HEK293 (cell line): Measurements from ENCODE around the gene PCDH10.

Experiments
- CTCF ChIA-PET: fragments of 350-600 bp; formaldehyde crosslinking; extraction: SDS; loops from one replicate; lab custom pipeline; 2021; ENCODE audit warnings: antibody characterized with exemption; lab: Yijun Ruan, JAX
- POLR2A ChIA-PET: fragments of 300-600 bp; formaldehyde crosslinking; extraction: SDS; loops from one replicate; lab custom pipeline; 2020; ENCODE audit warnings: antibody characterized with exemption, inconsistent platforms; lab: Yijun Ruan, JAX
- H3K27ac ChIP-seq: fragments of 200-500 bp; sonication (Bioruptor generic); 2 replicates; pipeline ENCODE4 v1.5.1; 2014; ENCODE audit warnings: low read depth, low read length, control low read depth, inconsistent platforms; ENCODE audit errors: extremely low read depth
- H3K36me3 ChIP-seq, 2 experiments: fragments of 200-500 bp in 1 of 2; sonication (Bioruptor generic) in 1 of 2; 1 replicate in 1 of 2; 2 replicates in 1 of 2; pipeline ENCODE4 v1.5.1; 2014 to 2017; ENCODE audit warnings: inconsistent platforms in 2 of 2, low read length in 2 of 2; ENCODE audit not compliant: control insufficient read depth in 2 of 2, insufficient read depth in 1 of 2
- H3K4me1 ChIP-seq: fragments of 200-500 bp; sonication (Bioruptor generic); 2 replicates; pipeline ENCODE4 v1.5.1; 2014; ENCODE audit warnings: mild to moderate bottlenecking, low read length, inconsistent platforms; ENCODE audit not compliant: control insufficient read depth, insufficient read depth
- H3K4me3 ChIP-seq: 2 replicates; pipeline ENCODE4 v1.5.1; 2011; ENCODE audit warnings: low read depth, mild to moderate bottlenecking, control low read depth, low read length, moderate library complexity
- H3K9me3 ChIP-seq: fragments of 200-500 bp; sonication (Bioruptor generic); 2 replicates; pipeline ENCODE4 v1.5.1; 2014; ENCODE audit warnings: low read depth, low read length, inconsistent platforms; ENCODE audit not compliant: control insufficient read depth, insufficient read depth
- GFI1B ChIP-seq: fragments of 450-650 bp; formaldehyde crosslinking; IDR thresholded peaks from 2 replicates; pipeline ENCODE4 v1.5.1; 2016; ENCODE audit warnings: missing biosample characterization, missing genetic modification characterization
- GLI2 ChIP-seq: fragments of 450-650 bp; formaldehyde crosslinking; IDR thresholded peaks from 2 replicates; pipeline ENCODE4; 2017; ENCODE audit warnings: missing biosample characterization, missing genetic modification characterization, low read depth, borderline replicate concordance
- KLF10 ChIP-seq: fragments of 450-650 bp; IDR thresholded peaks from 2 replicates; pipeline ENCODE4 v1.5.1; 2018; ENCODE audit warnings: missing biosample characterization, mild to moderate bottlenecking, missing genetic modification characterization
- OVOL3 ChIP-seq: fragments of 450-650 bp; formaldehyde crosslinking; IDR thresholded peaks from 2 replicates; pipeline ENCODE4 v1.5.1; 2016; ENCODE audit warnings: missing biosample characterization, missing genetic modification characterization
- RBAK ChIP-seq: fragments of 450-650 bp; formaldehyde crosslinking; IDR thresholded peaks from 2 replicates; pipeline ENCODE4 v1.5.1; 2016; ENCODE audit warnings: missing biosample characterization, missing genetic modification characterization
- SP3 ChIP-seq: fragments of 450-650 bp; formaldehyde crosslinking; IDR thresholded peaks from 2 replicates; pipeline ENCODE4 v1.5.1; 2016; ENCODE audit warnings: missing biosample characterization, missing genetic modification characterization
- ZFHX2 ChIP-seq: fragments of 450-650 bp; formaldehyde crosslinking; conservative IDR thresholded peaks from 2 replicates; pipeline ENCODE4 v1.5.1; 2016; ENCODE audit warnings: missing biosample characterization, missing genetic modification characterization
- ZNF10 ChIP-seq: fragments of 450-650 bp; formaldehyde crosslinking; IDR thresholded peaks from 2 replicates; pipeline ENCODE4 v1.5.1; 2017; ENCODE audit warnings: missing biosample characterization, missing genetic modification characterization
- ZNF114 ChIP-seq: fragments of 450-650 bp; formaldehyde crosslinking; IDR thresholded peaks from 2 replicates; pipeline ENCODE4 v1.5.0; 2017; ENCODE audit warnings: missing biosample characterization, missing genetic modification characterization
- ZNF140 ChIP-seq: fragments of 450-650 bp; formaldehyde crosslinking; IDR thresholded peaks from 2 replicates; pipeline ENCODE4 v1.5.1; 2016; ENCODE audit warnings: missing biosample characterization, missing genetic modification characterization
- ZNF175 ChIP-seq: fragments of 450-650 bp; formaldehyde crosslinking; IDR thresholded peaks from 2 replicates; pipeline ENCODE4 v1.5.1; 2016; ENCODE audit warnings: missing biosample characterization, missing genetic modification characterization
- ZNF214 ChIP-seq: fragments of 450-650 bp; formaldehyde crosslinking; IDR thresholded peaks from 2 replicates; pipeline ENCODE4 v1.5.1; 2017; ENCODE audit warnings: missing biosample characterization, mild to moderate bottlenecking, missing genetic modification characterization, borderline replicate concordance
- ZNF311 ChIP-seq: fragments of 450-650 bp; formaldehyde crosslinking; IDR thresholded peaks from 2 replicates; pipeline ENCODE4 v1.5.1; 2017; ENCODE audit warnings: missing biosample characterization, missing genetic modification characterization, borderline replicate concordance
- ZNF324 ChIP-seq: fragments of 450-650 bp; formaldehyde crosslinking; IDR thresholded peaks from 2 replicates; pipeline ENCODE4 v1.5.1; 2016; ENCODE audit warnings: missing biosample characterization, missing genetic modification characterization
- ZNF341 ChIP-seq: fragments of 450-650 bp; formaldehyde crosslinking; IDR thresholded peaks from 2 replicates; pipeline ENCODE4; 2016; ENCODE audit warnings: low read depth, missing biosample characterization, missing genetic modification characterization
- ZNF514 ChIP-seq: fragments of 450-650 bp; formaldehyde crosslinking; IDR thresholded peaks from 2 replicates; pipeline ENCODE4 v1.5.1; 2016; ENCODE audit warnings: missing biosample characterization, missing genetic modification characterization
- ZNF530 ChIP-seq: fragments of 450-650 bp; formaldehyde crosslinking; IDR thresholded peaks from 2 replicates; pipeline ENCODE4 v1.5.1; 2016; ENCODE audit warnings: low read depth, missing biosample characterization, missing genetic modification characterization
- ZNF645 ChIP-seq: fragments of 450-650 bp; formaldehyde crosslinking; IDR thresholded peaks from 2 replicates; pipeline ENCODE4; 2016; ENCODE audit warnings: missing biosample characterization, missing genetic modification characterization
- ZNF747 ChIP-seq: fragments of 450-650 bp; formaldehyde crosslinking; IDR thresholded peaks from 2 replicates; pipeline ENCODE4 v1.5.1; 2016; ENCODE audit warnings: missing biosample characterization, missing genetic modification characterization
- ZNF785 ChIP-seq: fragments of 450-650 bp; formaldehyde crosslinking; IDR thresholded peaks from 2 replicates; pipeline ENCODE4 v1.5.1; 2016; ENCODE audit warnings: missing biosample characterization, missing genetic modification characterization
- ZNF843 ChIP-seq: fragments of 450-650 bp; formaldehyde crosslinking; IDR thresholded peaks from 2 replicates; pipeline ENCODE4 v1.5.1; 2016; ENCODE audit warnings: missing biosample characterization, missing genetic modification characterization
- TF ChIP-seq, protein P1 (sequence below): fragments of 450-650 bp; formaldehyde crosslinking; IDR thresholded peaks from 2 replicates; pipeline ENCODE4 v1.5.1; 2016; ENCODE audit warnings: missing biosample characterization, missing genetic modification characterization, low read depth
- TF ChIP-seq, protein P2 (sequence below): fragments of 450-650 bp; formaldehyde crosslinking; IDR thresholded peaks from 2 replicates; pipeline ENCODE4 v1.5.1; 2017; ENCODE audit warnings: missing biosample characterization, mild to moderate bottlenecking, missing genetic modification characterization, moderate library complexity

PCDH10 gene

GRCh38 chr4:133112641-133113040 is 36.5 kb upstream of the PCDH10 start (continued):
- TF ChIP-seq ZNF645 (tag by site-specific recombination) (no peak), ZNF843 (tag by site-specific recombination) (no peak), ZNF324 (tag by site-specific recombination) (no peak), GFI1B (tag by site-specific recombination) (no peak), OVOL3 (no peak)
- TF ChIP-seq, all 188 proteins: peak for 0

DNA sequence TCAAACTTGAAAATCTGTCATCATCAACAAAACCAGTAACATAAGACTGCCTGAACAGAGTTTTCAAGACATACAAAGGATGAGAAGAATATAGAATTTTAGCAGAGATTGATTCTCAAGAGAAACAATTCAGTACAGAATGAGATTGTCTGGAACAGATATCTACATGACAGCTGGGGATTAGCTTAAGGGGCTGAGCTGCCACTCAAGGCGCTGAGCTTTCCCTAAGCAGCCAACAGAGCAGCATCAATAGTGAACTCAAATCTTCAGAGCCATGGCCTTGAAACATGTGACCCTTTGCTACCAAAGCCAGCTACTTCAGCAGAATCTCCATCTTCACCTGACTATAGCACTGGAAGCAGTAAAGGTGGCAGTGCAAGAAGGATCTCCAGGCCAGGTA is 24.3 kb upstream of the PCDH10 start:
- no peaks in the 10 kb centered on the region for H3K36me3 ChIP-seq
- ChIA-PET POLR2A (no interaction called here), CTCF (no interaction called here)
- no peaks in the 10 kb centered on the region for H3K4me1 ChIP-seq
- no peak for TF ChIP-seq ZNF140
- TF ChIP-seq ZNF341 (tag by site-specific recombination): no peak
- TF ChIP-seq, protein P1, sequence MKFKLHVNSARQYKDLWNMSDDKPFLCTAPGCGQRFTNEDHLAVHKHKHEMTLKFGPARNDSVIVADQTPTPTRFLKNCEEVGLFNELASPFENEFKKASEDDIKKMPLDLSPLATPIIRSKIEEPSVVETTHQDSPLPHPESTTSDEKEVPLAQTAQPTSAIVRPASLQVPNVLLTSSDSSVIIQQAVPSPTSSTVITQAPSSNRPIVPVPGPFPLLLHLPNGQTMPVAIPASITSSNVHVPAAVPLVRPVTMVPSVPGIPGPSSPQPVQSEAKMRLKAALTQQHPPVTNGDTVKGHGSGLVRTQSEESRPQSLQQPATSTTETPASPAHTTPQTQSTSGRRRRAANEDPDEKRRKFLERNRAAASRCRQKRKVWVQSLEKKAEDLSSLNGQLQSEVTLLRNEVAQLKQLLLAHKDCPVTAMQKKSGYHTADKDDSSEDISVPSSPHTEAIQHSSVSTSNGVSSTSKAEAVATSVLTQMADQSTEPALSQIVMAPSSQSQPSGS (tag by site-specific recombination): no peak
- TF ChIP-seq, protein P2, sequence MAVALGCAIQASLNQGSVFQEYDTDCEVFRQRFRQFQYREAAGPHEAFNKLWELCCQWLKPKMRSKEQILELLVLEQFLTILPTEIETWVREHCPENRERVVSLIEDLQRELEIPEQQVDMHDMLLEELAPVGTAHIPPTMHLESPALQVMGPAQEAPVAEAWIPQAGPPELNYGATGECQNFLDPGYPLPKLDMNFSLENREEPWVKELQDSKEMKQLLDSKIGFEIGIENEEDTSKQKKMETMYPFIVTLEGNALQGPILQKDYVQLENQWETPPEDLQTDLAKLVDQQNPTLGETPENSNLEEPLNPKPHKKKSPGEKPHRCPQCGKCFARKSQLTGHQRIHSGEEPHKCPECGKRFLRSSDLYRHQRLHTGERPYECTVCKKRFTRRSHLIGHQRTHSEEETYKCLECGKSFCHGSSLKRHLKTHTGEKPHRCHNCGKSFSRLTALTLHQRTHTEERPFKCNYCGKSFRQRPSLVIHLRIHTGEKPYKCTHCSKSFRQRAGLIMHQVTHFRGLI (tag by site-specific recombination): no peak
- H3K9me3 ChIP-seq: no peaks in the 10 kb centered on the region
- H3K4me3 ChIP-seq: no peak overlapping the region
- H3K27ac ChIP-seq: no peak overlapping the region

DNA sequence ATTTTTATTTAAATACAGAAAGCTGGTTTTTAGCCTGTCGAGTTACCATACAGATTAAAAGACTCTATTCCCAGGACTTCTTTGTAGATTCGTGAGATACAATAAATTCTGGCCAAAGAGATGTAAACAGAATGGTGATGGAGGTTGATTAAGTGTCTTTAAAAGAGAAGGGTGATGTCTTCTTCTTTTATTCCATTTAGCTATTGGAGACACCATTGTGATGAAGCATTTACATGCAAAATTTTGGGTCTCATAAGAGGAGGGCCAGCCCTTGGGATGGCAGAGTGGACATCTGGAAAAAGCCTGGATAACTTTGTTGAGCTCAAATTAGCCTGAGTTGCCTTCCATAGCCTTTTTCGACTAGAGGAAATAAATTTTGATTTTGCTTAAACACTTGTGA is 21.6 kb upstream of the PCDH10 start:
- CTCF ChIA-PET: interaction anchor here (0.7 to 0.9 kb wide), 2 partner anchors 154 to 268 kb away, joined by 3 read pairs; no protein-coding TSS in a partner anchor
- H3K4me1 ChIP-seq: no peaks in the 10 kb centered on the region
- no peaks in the 10 kb centered on the region for H3K36me3 ChIP-seq
- H3K9me3 ChIP-seq: no peaks in the 10 kb centered on the region
- POLR2A ChIA-PET: no interaction called here
- no peak overlapping the region for H3K4me3 ChIP-seq
- no peak overlapping the region for H3K27ac ChIP-seq
- TF ChIP-seq ZNF747 (tag by site-specific recombination) (no peak), ZNF311 (tag by site-specific recombination) (no peak), SP3 (no peak), KLF10 (tag by site-specific recombination) (no peak), ZNF785 (tag by site-specific recombination) (no peak), ZNF514 (tag by site-specific recombination) (no peak)
- TF ChIP-seq, all 188 proteins: peak for 0

DNA sequence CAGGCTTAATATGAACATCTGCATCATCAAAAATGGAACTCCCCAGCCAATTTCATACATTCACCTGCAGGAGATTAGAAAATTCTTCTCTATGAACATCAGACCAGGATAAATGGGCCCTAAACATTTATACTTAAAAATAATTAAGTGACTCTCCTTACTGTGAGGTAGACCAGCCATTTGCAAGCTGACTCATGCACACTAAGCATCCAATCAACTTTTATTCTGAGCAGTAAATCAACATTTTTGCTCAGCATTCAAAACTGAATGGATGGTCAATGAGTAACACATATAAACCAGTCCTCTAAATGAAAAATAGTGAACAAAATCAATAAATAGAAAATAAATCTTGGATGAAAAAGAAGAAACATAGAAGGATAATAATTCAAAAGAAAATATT is 19.9 kb upstream of the PCDH10 start:
- no peak for TF ChIP-seq ZFHX2 (tag by site-specific recombination)
- no peak for TF ChIP-seq SP3
- no peak for TF ChIP-seq GFI1B (tag by site-specific recombination)
- TF ChIP-seq ZNF175 (tag by site-specific recombination): no peak
- TF ChIP-seq ZNF530: no peak
- TF ChIP-seq GLI2 (tag by site-specific recombination): no peak
- no peak for TF ChIP-seq OVOL3
- no peak for TF ChIP-seq RBAK
- TF ChIP-seq ZNF214: no peak
- TF ChIP-seq ZNF114 (tag by site-specific recombination): no peak
- TF ChIP-seq ZNF10: no peak
- H3K36me3 ChIP-seq: no peaks in the 10 kb centered on the region
- CTCF ChIA-PET: no interaction called here
- H3K4me1 ChIP-seq: no peaks in the 10 kb centered on the region
- H3K9me3 ChIP-seq: no peaks in the 10 kb centered on the region
- H3K4me3 ChIP-seq: no peak overlapping the region
- POLR2A ChIA-PET: no interaction called here
- H3K27ac ChIP-seq: no peak overlapping the region
